Gastrocnemius medialis (tissue), 4 donors: ENCODE data around the gene GPER1.

Experiments
- POLR2A ChIP-seq, 2 donors: fragments of 450-650 bp; IDR thresholded peaks; one replicate each; pipeline ENCODE4 v1.6.1; 2017; ENCODE audit warnings: antibody characterized with exemption in 2 of 2, mild to moderate bottlenecking in 2 of 2, moderate library complexity in 2 of 2
- TF ChIP-seq, protein P1 (sequence below), 5 experiments: fragments of 450-650 bp in 3 of 5; fragments of 200-600 bp in 2 of 5; sonication (generic) in 2 of 5; IDR thresholded peaks in 4 of 5; conservative IDR thresholded peaks in 1 of 5; 1 replicate in 4 of 5; 2 replicates in 1 of 5; pipeline ENCODE4 v1.5.1; 2016 to 2019; ENCODE audit warnings: antibody characterized with exemption in 5 of 5, mild to moderate bottlenecking in 3 of 5, moderate library complexity in 3 of 5

DNA sequence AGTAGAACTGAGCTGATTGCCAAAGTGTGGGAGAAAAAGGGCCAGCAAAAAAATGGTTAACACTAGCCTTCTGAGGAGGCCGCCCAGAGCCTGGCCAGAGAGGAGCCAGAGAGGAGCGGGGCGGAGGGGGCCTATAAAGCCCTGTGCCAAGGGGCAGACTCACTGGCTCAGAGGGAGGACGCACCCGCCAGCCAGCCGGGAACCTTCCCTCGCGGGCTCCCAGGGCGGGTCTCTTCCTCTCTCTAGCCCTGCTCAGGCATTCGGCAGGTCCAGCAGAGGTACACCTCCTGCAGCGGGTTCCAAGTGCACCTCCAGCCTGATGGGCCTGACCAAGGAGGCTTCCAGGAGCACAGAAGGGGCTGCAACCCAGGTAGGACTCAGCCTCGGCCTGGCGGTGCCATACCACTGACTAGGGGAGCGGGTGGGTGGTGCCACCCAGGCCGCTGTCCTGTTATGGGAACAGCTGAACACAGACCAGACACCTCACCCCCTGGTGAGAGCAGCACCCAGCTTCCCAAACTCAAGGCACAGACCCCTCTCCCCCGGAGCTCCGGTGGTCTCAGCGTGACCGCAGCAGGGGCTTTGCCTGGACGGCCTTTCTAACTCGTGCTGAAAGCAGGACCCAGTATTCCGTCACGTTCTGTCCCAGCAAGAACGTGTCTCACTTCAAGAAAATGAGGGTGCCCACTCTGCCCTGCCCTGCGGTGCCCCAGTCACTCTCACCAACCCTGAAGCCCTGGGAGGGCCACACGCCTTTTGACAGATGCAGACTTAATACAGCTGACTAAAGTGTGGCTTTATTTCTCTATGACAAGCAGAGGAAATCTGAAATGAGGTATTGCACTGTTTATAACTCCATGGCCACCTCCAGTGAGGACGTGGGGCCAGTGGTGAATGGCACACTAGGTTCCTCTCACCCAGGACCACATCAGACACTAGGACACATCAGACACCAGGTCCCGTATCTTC, at the start of gene GPER1:
- TF ChIP-seq, protein P1, sequence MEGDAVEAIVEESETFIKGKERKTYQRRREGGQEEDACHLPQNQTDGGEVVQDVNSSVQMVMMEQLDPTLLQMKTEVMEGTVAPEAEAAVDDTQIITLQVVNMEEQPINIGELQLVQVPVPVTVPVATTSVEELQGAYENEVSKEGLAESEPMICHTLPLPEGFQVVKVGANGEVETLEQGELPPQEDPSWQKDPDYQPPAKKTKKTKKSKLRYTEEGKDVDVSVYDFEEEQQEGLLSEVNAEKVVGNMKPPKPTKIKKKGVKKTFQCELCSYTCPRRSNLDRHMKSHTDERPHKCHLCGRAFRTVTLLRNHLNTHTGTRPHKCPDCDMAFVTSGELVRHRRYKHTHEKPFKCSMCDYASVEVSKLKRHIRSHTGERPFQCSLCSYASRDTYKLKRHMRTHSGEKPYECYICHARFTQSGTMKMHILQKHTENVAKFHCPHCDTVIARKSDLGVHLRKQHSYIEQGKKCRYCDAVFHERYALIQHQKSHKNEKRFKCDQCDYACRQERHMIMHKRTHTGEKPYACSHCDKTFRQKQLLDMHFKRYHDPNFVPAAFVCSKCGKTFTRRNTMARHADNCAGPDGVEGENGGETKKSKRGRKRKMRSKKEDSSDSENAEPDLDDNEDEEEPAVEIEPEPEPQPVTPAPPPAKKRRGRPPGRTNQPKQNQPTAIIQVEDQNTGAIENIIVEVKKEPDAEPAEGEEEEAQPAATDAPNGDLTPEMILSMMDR (IDR thresholded peaks at IDR 0.05 in 4 of 5, conservative IDR thresholded peaks at IDR 0.05 in 1 of 5): no peak
- no peak for TF ChIP-seq POLR2A (IDR thresholded peaks at IDR 0.05)
